SK-N-DZ (cell line): ENCODE results near the gene ATRN.

Experiments used
- DNase-seq: peaks from one replicate; pipeline ENCODE4 v3.0.0-alpha.2; 2015; ENCODE audit warnings: low spot score
- small RNA-seq, 2 experiments: library from RNA; depleted of rRNA; stranded (forward); fragments of <200 nt; gene quantifications; one replicate each; pipeline ENCODE3, GENCODE V24; 2014

The ATRN gene

DNA sequence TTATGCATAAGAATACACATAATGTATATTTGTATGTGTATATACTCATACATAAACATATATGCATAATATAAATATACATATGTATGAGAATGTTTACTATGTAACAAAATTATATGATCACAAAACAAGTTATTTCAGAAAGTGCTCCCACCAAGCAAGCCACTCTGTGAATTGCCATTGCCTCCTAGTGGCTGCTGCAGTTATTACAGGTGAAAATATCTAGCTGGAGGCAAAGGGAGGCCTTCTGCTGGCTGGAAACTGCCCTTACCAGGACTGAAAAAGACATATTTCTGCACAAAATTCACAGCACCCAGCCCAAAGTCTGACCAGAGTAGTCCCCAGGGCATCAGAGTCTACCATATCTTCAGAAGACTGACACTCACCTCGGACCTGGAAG lies 225.4 kb downstream of the ATRN start:
- DNase-seq: no peak

DNA sequence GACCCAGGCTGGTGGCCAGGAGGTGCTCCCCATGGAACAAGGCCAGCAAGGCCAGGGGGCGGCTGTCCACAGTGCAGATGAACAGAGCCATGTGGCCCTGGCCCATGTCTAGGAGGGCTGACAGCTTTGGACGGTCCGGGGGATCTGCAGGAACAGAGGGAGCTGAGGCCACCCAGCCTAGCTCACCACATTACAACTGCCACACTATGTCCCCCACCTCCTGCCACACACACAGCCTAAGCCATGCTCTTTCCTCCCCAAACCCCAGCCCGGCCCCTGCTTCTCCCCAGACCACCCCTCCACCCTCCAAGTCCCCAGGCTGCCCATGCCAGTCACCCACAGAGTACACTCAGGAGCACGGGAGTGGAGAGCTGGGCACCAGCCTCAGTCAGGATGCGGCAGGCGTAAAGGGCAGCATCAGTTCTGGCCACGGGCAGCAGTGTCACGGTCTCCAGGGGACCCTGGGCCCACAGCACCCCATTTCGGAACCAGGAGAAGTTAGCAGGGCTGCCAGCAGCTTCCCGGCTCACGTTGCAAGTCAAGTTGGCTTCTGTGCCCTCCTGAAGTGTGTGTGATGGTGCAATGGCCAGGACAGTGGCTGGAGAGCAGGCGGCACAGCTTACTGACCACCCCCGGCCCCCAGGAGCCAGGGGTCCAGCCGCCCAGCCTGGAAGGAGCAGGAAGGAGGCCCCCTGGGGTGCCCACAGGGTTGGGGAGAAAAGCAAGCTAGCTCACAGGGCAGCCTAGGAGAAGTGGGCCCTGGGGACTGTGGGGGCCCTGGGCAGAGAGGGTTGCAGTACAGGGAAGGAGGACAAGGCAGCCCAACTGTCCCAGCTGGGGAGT lies 226.1 kb downstream of the ATRN start:
- DNase-seq: no peak

DNA sequence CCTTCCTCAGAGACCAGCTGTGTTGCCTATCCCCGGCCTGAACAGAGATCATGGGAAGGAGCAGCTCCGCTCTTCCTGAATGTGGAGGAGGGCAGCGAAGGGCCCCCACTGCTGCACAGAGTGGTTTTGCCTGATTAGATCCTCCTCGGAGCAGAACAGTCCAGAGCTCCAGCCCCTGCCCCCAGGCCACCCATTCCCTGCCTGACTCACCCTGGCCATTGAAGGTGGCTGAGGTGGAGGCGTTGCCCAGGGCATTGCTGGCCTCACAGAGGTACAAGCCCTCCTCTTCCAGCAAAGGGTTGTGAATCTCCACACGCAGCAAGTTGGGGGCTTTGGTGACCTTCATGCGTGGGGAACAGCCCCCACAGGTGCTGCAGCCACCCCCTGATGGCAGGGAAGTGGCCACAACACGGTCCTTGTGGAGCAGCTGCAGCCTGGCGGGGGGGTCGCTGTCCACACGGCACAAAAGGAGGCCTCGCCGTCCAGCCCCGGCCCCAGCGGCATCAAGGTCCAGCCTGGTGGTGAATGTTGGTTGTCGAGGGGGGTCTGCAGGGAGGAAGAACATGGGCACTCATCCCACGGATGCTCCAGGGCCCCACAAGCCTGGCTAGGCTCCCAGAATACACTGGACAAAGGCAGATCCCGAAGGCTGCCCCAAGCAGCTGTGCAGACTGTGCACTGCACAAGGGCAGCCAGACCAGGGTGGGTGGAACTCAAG lies 226.9 kb downstream of the ATRN start:
- DNase-seq: no peak

DNA sequence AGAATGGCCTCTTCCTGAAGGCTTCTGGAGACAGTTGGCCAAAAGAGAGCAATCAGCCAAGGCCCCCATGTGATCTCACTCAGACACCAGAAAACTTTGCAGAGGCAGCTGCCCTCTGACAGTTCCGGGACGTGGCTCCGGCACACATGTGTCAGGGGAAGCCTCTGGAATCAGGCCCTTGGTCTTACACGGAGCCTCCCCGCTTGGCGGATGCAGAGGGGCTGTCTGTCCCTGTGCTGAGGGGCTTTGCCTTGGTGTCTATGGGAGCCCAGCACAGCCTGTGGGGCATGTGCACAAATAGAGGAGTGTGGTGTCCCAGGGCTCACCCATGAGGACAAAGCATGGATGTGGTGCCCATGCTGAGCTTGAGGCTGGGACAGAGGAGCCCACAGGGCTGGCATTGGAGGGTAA lies 227.8 kb downstream of the ATRN start:
- DNase-seq: no peak

DNA sequence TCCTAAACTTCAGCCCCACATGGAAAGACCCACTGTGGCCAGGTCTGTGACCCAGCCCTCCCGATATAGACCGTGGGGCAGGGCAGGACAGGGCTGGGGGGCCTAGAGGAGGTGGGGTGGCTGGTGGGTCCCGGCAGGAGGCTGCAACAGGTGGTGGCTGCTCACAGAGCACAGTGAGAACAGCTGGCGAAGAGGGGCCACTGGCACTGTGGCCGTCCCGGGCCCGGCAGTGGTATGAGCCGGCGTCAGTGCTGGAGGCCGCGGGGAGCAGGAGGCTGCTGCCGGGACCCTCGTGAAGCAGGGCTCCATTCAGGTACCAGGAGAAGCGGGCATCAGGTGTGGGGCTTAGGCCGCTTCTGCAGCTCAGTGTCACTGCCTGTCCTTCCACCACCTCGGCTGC lies 228.2 kb downstream of the ATRN start:
- DNase-seq: no peak

Small RNA genes within 50 kb of the gene (small RNA-seq; reads per million reads assigned to genes)
- 0 reads per million in 2 experiments for gene AL353193.1
